ENCODE results near the gene PDCD5.

The PDCD5 gene

DNA sequence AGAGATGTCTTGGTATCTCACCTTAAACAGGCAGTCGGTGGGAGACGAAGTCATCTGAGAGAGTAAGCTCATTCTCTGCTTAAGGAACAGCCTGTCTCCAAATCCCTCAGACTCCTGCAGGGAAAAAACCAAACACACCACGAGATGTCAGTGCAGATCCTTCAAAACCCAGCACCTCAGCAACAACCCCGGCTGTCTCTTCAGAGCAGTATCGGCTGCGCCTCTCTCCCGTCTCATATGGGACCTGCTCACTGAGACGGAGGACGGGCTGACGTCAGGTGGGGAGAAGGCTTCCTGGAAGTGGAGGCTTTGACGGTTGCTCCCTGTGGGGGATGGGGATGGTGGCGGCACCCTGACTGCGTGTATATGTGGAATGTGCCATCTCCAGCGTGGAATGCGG lies 50.4 kb downstream of the PDCD5 start:
- no peak for DNase-seq (ENCODE audit: low read depth in 2 of 2)
